COLO668 (cell line): Measurements from ENCODE around the gene NTM.

Source experiments
- DNase-seq: peaks from one replicate; lab custom pipeline; 2025; ENCODE audit not compliant: unreplicated experiment; lab: John Stamatoyannopoulos, UW

The NTM gene

GRCh38 chr11:132122735-132123134 is 752.3 kb downstream of the NTM start:
- DNase-seq = no peak

GRCh38 chr11:132123449-132123848 is 753.0 kb downstream of the NTM start:
- peak; percentile 84 for DNase-seq

- DNase-seq = peak; percentile 66
Observed at GRCh38 chr11:132123854-132124835, 753.7 kb downstream of the NTM start.

GRCh38 chr11:132125988-132126871 is 755.8 kb downstream of the NTM start:
- peak; percentile 28 for DNase-seq

- DNase-seq = peak; percentile 26
Observed at GRCh38 chr11:132126973-132127899, 756.8 kb downstream of the NTM start.

- DNase-seq = no peak
Observed at GRCh38 chr11:132127900-132128288, 757.5 kb downstream of the NTM start.

GRCh38 chr11:132131047-132131446 is 760.6 kb downstream of the NTM start:
- peak; percentile 93 for DNase-seq

- no peak for DNase-seq
Observed at GRCh38 chr11:132131961-132132360, 761.5 kb downstream of the NTM start.

- DNase-seq = peak; percentile 38
Observed at GRCh38 chr11:132134322-132134721, 763.9 kb downstream of the NTM start.

- DNase-seq = no peak
Observed at GRCh38 chr11:132137289-132137980, 767.0 kb downstream of the NTM start.

- DNase-seq = no peak
Observed at GRCh38 chr11:132137981-132138313, 767.5 kb downstream of the NTM start.

GRCh38 chr11:132139181-132139580 is 768.8 kb downstream of the NTM start:
- DNase-seq = no peak

GRCh38 chr11:132140056-132140455 is 769.6 kb downstream of the NTM start:
- peak; percentile 7 for DNase-seq

- no peak for DNase-seq
Observed at GRCh38 chr11:132142121-132142520, 771.7 kb downstream of the NTM start.

- peak; percentile 11 for DNase-seq
Observed at GRCh38 chr11:132142554-132142953, 772.1 kb downstream of the NTM start.

- no peak for DNase-seq
Observed at GRCh38 chr11:132147464-132147863, 777.0 kb downstream of the NTM start.

- no peak for DNase-seq
Observed at GRCh38 chr11:132154781-132155180, 784.4 kb downstream of the NTM start.

- DNase-seq = peak; percentile 65
Observed at GRCh38 chr11:132158091-132158490, 787.7 kb downstream of the NTM start.

GRCh38 chr11:132158696-132159095 is 788.3 kb downstream of the NTM start:
- no peak for DNase-seq

- no peak for DNase-seq
Observed at GRCh38 chr11:132161403-132162078, 791.1 kb downstream of the NTM start.
